ENCODE data around the gene KIF2B. TPM values are rescaled to one million over a fixed set of nuclear protein-coding genes. Genes with fewer than 3 reads are reported as not detected.

The KIF2B gene
- total and polyA plus RNA-seq, 4 donors: not detected

DNA sequence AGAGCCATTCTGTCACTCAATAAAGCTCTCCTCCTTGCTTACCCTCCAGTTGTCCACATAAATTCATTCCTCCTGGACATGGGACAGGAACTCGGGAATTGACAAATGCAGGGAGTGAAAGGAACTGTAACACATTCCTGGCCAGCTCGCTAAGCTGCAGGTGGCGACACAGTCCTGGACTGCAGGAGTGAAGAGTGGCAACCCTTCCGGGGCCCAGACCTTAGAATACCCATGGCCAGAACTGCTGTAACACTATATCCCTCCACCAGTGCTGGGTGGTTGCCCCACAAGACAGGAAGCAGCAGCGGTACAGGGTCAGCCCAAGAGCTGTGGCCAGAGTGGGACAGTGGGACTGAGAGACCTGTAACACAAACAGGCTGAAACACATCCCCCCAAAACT lies 30.3 kb upstream of the KIF2B start:
- Histone ChIP-seq H3K36me3 (ENCODE audit: control insufficient read depth in 4 of 4, insufficient read depth in 4 of 4, low read length in 4 of 4) (no peaks in the 10 kb centered on the region), H3K4me1 (ENCODE audit: control insufficient read depth in 5 of 5, insufficient read depth in 5 of 5, low read length in 5 of 5) (no peaks in the 10 kb centered on the region), H3K27me3 (ENCODE audit: control insufficient read depth in 3 of 3, insufficient read depth in 3 of 3, low read length in 2 of 3) (no peaks in the 10 kb centered on the region), H3K27ac (ENCODE audit: low read depth in 1 of 2, low read length in 1 of 2) (no peak overlapping the region), H3K9me3 (ENCODE audit: control insufficient read depth in 4 of 4, insufficient read depth in 3 of 4, low read length in 3 of 4) (peaks cover 0 to 2% (median 0%) of the 10 kb centered on the region in 4 donors), H3K4me3 (no peak overlapping the region), H3K9ac (ENCODE audit: insufficient read depth in 1 of 2, low read length in 2 of 2) (no peak overlapping the region)
- TF ChIP-seq, protein P1, sequence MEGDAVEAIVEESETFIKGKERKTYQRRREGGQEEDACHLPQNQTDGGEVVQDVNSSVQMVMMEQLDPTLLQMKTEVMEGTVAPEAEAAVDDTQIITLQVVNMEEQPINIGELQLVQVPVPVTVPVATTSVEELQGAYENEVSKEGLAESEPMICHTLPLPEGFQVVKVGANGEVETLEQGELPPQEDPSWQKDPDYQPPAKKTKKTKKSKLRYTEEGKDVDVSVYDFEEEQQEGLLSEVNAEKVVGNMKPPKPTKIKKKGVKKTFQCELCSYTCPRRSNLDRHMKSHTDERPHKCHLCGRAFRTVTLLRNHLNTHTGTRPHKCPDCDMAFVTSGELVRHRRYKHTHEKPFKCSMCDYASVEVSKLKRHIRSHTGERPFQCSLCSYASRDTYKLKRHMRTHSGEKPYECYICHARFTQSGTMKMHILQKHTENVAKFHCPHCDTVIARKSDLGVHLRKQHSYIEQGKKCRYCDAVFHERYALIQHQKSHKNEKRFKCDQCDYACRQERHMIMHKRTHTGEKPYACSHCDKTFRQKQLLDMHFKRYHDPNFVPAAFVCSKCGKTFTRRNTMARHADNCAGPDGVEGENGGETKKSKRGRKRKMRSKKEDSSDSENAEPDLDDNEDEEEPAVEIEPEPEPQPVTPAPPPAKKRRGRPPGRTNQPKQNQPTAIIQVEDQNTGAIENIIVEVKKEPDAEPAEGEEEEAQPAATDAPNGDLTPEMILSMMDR (IDR thresholded peaks at IDR 0.05; ENCODE audit: control extremely low read depth, extremely low read depth): no peak
- DNase-seq (no peak), ATAC-seq (ENCODE audit: insufficient read depth, low FRiP score) (no peak)
- WGBS, 2 donors: 89 to 90% methylated on average over 5 of the region's 5 CpGs

DNA sequence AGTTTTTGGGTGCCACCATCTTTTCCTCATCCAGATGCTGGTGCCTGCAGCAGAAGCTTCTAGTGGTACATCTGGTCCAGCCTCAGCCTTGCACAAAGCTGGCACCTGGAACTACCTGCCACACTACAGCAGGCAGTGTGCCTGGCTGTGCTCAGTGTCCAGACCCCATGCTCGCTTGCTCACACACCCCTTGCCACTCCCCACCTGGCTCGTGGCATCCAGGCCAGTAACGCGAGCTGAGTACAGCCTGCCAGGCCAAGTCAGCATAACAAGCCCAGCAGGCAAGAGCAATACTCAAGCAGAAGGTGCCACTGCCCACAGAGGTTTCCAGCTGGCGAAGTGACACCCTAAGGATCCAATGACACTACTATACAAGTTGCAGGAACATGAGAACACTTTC lies 29.7 kb upstream of the KIF2B start:
- Histone ChIP-seq H3K27me3 (ENCODE audit: control insufficient read depth in 3 of 3, insufficient read depth in 3 of 3, low read length in 2 of 3) (no peaks in the 10 kb centered on the region), H3K4me3 (no peak overlapping the region), H3K27ac (ENCODE audit: low read depth in 1 of 2, low read length in 1 of 2) (no peak overlapping the region), H3K36me3 (ENCODE audit: control insufficient read depth in 4 of 4, insufficient read depth in 4 of 4, low read length in 4 of 4) (no peaks in the 10 kb centered on the region), H3K4me1 (ENCODE audit: control insufficient read depth in 5 of 5, insufficient read depth in 5 of 5, low read length in 5 of 5) (no peaks in the 10 kb centered on the region), H3K9me3 (ENCODE audit: control insufficient read depth in 4 of 4, insufficient read depth in 3 of 4, low read length in 3 of 4) (peaks cover 0 to 2% (median 0%) of the 10 kb centered on the region in 4 donors), H3K9ac (ENCODE audit: insufficient read depth in 1 of 2, low read length in 2 of 2) (no peak overlapping the region)
- TF ChIP-seq, protein P1 (IDR thresholded peaks at IDR 0.05; ENCODE audit: control extremely low read depth, extremely low read depth): no peak
- no peak for ATAC-seq (ENCODE audit: insufficient read depth, low FRiP score)
- DNase-seq: no peak
- WGBS, 2 donors: 79 to 95% methylated on average over 5 of the region's 5 CpGs

DNA sequence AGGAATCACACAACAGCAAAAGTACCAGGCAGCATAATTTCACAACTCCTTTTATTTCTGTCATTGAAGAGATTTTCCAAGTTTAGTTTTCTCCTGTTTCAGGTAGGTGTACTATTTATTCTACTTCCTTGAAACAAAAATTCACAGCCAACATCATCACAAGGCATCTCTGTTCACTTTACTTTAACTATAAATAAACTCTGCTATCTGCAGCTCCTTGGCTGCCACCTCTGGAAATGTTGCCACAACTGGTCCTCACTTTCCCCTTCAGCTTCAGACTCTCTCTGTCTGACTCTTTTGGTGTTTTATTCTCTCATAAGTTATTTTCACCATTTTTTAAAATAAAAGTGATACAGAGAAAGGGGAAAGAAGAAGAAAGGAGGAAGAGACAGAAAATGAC lies 27.9 kb upstream of the KIF2B start:
- no peaks in the 10 kb centered on the region for H3K36me3 ChIP-seq (ENCODE audit: control insufficient read depth in 4 of 4, insufficient read depth in 4 of 4, low read length in 4 of 4)
- no peak overlapping the region for H3K9ac ChIP-seq (ENCODE audit: insufficient read depth in 1 of 2, low read length in 2 of 2)
- no peaks in the 10 kb centered on the region for H3K27me3 ChIP-seq (ENCODE audit: control insufficient read depth in 3 of 3, insufficient read depth in 3 of 3, low read length in 2 of 3)
- DNase-seq (no peak), ATAC-seq (ENCODE audit: insufficient read depth, low FRiP score) (no peak)
- no peak overlapping the region for H3K27ac ChIP-seq (ENCODE audit: low read depth in 1 of 2, low read length in 1 of 2)
- TF ChIP-seq, protein P1 (IDR thresholded peaks at IDR 0.05; ENCODE audit: control extremely low read depth, extremely low read depth): no peak
- H3K4me3 ChIP-seq: no peak overlapping the region
- H3K4me1 ChIP-seq (ENCODE audit: control insufficient read depth in 5 of 5, insufficient read depth in 5 of 5, low read length in 5 of 5): no peaks in the 10 kb centered on the region
- peaks cover 0 to 2% (median 0%) of the 10 kb centered on the region in 4 donors for H3K9me3 ChIP-seq (ENCODE audit: control insufficient read depth in 4 of 4, insufficient read depth in 3 of 4, low read length in 3 of 4)

DNA sequence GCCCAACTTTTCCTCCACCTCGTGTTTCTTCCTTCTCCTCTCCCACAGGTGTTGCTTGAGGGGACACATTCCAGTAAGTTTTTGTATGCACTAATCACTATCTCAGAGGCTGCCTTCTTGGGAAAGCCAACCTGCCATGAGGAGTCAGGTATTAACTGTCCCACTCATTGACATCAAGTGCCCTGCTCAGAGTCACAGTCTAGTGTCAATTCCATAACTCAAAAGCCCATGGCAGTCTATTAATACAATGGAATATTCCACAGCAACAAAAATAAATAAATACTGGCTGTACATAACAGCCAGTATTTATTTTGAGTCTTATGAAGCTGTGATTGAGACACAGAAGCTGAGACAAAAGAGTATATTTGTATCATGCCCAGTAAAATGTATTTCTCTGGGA lies 26.1 kb upstream of the KIF2B start:
- no peak overlapping the region for H3K9ac ChIP-seq (ENCODE audit: insufficient read depth in 1 of 2, low read length in 2 of 2)
- H3K4me1 ChIP-seq (ENCODE audit: control insufficient read depth in 5 of 5, insufficient read depth in 5 of 5, low read length in 5 of 5): no peaks in the 10 kb centered on the region
- no peak overlapping the region for H3K4me3 ChIP-seq
- ATAC-seq (ENCODE audit: insufficient read depth, low FRiP score): no peak
- peaks cover 0 to 2% (median 0%) of the 10 kb centered on the region in 4 donors for H3K9me3 ChIP-seq (ENCODE audit: control insufficient read depth in 4 of 4, insufficient read depth in 3 of 4, low read length in 3 of 4)
- no peak overlapping the region for H3K27ac ChIP-seq (ENCODE audit: low read depth in 1 of 2, low read length in 1 of 2)
- no peaks in the 10 kb centered on the region for H3K27me3 ChIP-seq (ENCODE audit: control insufficient read depth in 3 of 3, insufficient read depth in 3 of 3, low read length in 2 of 3)
- TF ChIP-seq, protein P1 (IDR thresholded peaks at IDR 0.05; ENCODE audit: control extremely low read depth, extremely low read depth): no peak
- no peaks in the 10 kb centered on the region for H3K36me3 ChIP-seq (ENCODE audit: control insufficient read depth in 4 of 4, insufficient read depth in 4 of 4, low read length in 4 of 4)
- no peak for DNase-seq
- WGBS, 2 donors: 37 to 83% methylated on average over 1 of the region's 1 CpG
